MM.1S (cell line): Measurements from ENCODE around the gene CNEP1R1.

Experiments used
- CTCF ChIP-seq: fragments of 300-600 bp; sonication (generic); IDR thresholded peaks from 2 replicates; pipeline ENCODE4 v1.5.1; 2016; ENCODE audit warnings: antibody characterized with exemption, low read length, mixed read lengths
- EZH2 ChIP-seq: fragments of 300-600 bp; sonication (generic); optimal IDR thresholded peaks from 2 replicates; pipeline ENCODE3; 2017; ENCODE audit warnings: low read depth, mild to moderate bottlenecking, antibody characterized with exemption, low read length, mixed read lengths
- EZH2phosphoT487 ChIP-seq: fragments of 300-600 bp; sonication (generic); IDR thresholded peaks from 2 replicates; pipeline ENCODE4 v1.6.1; 2018; ENCODE audit warnings: antibody characterized with exemption, low read length

- TF ChIP-seq CTCF, result no peak
- TF ChIP-seq EZH2, result no peak
- TF ChIP-seq EZH2phosphoT487, result no peak
These were observed 46.1 kb downstream of the CNEP1R1 start for GRCh38 chr16:50071075-50071671.
